Stimulated activated CD4-positive, alpha-beta T cell treated with anti-CD3 and anti-CD28 coated beads, Interleukin-15, amount 100 ng/mL, for 24 hours (primary cell): ENCODE results near the gene BDKRB2.

ENCODE experiments used
- DNase-seq: peaks from one replicate; pipeline ENCODE4 v3.0.0-alpha.2; 2020

Gene BDKRB2

GRCh38 chr14:96201965-96202364, 2.7 kb upstream of the BDKRB2 start:
- no peak for DNase-seq

DNA sequence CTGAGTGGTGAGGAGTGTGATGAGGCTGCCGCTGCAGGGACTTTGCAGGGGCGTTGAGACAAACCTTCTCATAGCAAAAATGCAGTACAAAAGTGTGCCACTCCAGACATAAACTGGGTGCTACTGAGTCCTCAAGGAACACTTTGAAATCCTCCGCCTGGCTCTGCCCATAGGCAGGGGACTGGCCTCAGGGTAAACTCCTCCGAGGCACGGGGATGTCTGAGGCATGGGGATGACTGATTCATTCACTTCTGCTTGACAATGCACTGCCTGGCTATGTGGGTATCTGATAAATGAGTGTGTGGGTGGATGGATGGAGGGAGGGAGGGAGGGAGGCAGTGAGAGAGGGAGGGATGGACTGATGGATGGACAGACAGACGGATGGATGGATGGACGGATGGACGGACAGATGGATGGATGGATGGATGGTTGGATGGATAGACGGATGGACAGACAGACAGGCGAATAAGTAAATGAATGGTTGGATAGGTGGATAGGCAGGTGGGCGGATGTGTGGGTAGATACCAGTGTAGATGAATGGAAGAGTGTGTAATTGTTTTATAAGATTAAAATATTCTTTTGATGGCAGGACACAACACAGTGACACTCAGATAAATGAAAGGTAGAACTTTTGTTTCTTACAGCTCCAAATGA, 2.1 kb upstream of the BDKRB2 start:
- no peak for DNase-seq

DNA sequence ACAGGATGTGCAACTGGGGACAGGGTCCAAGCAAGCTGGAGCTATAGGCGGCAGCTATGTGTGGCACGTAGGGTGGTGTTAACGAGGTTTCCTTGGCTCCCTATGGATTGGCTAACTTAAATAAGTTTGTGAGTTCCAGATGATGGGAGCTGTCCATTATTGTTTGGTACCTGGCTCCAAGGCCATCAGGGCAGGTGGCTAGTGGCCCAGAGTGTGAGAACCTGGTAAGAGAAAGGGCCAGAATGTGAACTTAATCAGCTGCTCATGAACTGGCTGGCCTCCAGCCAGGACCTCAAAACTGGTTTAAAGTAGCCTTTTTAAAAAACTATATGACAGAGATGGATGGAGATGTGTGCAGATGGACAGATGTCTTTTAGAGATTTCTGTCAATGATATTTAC, 1.5 kb upstream of the BDKRB2 start:
- no peak for DNase-seq

DNA sequence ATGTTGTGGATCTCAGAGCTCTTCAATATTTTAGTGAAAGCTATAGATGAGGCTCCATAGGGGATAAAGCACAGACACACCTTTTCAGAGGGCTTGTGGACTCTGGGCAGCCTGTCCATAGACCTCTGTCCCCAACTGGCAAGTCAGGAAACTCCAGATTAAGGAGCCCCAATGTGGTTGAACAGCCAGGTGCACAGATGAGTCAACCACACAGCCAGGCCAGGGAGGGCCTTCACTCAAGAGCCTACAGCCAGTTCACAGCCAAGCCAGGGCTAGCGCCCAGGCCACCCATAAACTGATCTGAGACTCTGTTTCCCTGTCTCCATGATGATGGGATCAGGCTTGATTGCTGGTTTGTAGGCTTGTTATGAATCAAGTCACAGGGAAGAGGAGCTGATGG, 1.0 kb upstream of the BDKRB2 start:
- no peak for DNase-seq

GRCh38 chr14:96205059-96205977, 679 bp downstream of the BDKRB2 start:
- no peak for DNase-seq

GRCh38 chr14:96205978-96206360, 1.3 kb downstream of the BDKRB2 start:
- no peak for DNase-seq

- DNase-seq = no peak
Measured at GRCh38 chr14:96206461-96206860, 1.8 kb downstream of the BDKRB2 start.

- DNase-seq = no peak
Measured at GRCh38 chr14:96207686-96208085, 3.0 kb downstream of the BDKRB2 start.

GRCh38 chr14:96208739-96209138, 4.1 kb downstream of the BDKRB2 start:
- no peak for DNase-seq

- DNase-seq = no peak
Measured at GRCh38 chr14:96212140-96212539, 7.5 kb downstream of the BDKRB2 start.

DNA sequence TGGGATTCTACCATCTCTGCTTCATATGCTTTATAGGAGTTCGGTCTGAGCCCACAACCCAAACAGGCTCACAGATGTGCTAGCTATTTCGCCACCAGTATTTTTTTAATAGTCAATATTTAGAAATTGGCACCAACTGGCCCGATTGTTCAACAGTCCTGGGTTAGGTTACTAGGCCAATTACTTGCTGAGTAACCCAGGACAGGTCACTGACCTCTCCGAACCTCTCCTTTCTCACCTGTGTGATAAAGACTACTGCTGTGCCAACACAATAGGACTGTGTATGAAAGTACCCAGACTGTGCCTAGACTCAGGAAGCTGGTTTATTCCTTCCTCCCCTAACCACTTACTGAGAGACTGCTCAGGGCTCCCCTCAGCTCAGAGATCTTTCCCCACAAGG, 8.3 kb downstream of the BDKRB2 start:
- no peak for DNase-seq

DNA sequence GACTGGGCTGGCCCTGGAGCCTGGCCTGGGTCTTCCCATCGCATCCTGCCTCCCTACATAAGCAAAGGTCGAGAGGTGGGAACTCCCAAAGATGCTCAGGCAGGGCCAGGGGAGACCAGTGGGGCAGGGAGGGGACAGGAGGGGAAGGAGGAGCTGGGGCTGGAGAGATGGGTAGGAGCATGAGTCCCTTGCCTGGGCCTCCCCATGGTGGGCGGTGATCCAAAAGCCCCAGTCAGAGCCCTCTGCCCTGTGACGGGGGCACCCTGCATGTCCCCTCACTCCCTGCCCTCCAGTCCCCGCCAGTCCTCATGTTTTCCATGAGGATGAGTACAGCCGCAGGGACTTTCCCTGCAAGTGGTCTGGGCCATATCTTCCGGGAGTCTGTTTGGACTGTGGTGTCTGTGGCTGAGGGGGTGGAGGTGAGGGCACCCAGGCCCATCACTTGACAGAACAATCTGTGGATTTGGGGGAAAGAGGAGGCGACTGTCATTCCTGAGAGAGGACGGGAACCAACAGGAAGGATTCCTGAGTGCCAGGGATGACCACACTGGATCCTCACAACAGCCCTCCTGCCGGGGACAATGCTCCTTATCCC, 9.3 kb downstream of the BDKRB2 start:
- no peak for DNase-seq

GRCh38 chr14:96214793-96215192, 10.2 kb downstream of the BDKRB2 start:
- DNase-seq = no peak

DNA sequence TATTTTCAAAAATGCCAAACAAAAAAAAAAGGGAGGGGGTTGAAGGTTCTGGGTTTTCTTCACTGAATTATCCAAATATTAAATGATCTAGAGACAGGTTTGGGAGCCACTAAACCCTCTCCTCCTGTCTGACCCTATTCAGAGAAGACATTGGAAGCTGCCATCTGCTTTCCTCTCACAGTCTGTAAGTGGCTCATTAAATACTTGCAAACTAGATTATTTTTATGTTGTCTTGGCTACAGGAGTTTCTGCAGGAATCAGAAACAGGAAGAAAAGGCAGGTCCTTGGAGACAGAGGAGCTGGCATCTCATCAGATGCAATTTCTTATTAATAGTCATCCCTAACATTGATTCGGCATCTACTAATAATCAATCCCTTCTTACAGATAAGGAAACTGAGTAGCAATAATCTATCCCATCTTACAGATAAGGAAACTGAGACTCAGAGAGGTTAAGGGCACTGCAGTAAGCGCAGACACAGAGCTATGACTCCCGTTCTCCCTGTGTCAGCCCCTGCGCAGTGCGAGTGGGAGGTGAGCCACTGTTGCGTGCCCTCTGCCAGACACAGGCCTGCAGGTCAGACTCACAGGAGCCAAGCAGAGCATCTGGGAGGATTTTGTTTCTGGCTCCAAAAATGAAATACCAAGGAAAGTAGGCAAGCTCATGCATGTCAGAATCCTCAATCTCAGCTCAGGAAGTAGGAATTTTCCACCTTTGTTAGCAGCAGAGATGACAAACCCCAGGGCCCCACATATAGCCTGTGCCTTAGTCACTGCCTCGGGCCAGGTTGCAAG, 11.0 kb downstream of the BDKRB2 start:
- DNase-seq = no peak

- DNase-seq = no peak
Measured at GRCh38 chr14:96216627-96217026, 12.0 kb downstream of the BDKRB2 start.

DNA sequence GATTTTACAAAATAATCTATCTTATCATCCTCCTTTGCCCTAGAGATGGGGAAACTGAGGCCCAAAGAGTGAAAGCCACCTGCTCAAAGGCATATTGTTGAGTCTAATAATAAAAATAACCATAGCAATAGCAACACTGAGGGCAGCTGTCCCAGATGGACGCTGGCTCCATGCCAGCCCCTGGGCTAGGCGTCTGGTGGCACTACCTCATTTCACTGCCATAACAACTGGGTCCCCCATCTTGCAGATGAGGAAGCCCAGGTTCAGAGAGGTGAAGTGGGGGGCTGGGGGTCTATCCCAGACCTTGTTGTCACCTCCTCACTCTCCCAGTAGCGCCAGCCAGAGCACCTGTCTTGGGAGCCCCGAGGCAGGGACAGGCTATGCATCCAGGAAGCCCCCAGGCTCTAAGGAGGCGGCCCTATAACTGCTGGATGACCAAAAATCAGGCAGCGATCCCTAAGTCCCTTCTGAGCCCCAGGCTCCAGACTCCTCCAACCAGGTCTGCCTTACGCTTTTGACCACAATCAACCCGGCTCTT, 12.8 kb downstream of the BDKRB2 start:
- no peak for DNase-seq

GRCh38 chr14:96221109-96221650, 16.5 kb downstream of the BDKRB2 start:
- DNase-seq = no peak

GRCh38 chr14:96221841-96222240, 17.2 kb downstream of the BDKRB2 start:
- DNase-seq = no peak

DNA sequence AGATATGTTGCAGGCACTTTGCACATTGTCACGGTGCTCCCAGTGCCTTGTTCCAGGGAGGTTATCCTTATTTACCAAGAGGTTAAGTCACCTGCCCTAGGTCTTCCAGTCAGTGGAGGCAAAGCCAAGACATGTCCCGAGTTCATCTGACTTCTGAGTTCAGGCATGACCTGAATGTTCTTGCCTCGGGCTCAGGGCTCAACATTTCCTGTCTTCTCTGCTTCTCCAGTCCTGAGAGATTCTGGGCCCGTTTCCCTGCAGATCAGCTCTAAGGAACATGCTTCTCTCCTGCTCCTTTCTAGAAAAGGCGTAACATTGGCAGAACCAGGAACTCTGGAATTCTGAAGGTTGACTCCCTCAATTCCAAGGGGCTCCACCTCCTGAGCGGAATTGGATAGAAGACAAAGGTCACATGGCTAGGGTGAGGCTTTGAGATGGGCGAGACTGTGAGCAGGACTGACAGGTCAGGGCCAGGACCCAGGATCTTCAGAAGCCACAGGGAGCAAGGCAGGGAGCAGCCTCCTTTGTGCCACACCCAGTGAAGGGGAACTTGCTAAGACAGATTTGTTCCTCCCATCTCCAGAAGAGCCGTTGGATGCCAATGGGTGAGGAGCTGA, 19.9 kb downstream of the BDKRB2 start:
- no peak for DNase-seq

DNA sequence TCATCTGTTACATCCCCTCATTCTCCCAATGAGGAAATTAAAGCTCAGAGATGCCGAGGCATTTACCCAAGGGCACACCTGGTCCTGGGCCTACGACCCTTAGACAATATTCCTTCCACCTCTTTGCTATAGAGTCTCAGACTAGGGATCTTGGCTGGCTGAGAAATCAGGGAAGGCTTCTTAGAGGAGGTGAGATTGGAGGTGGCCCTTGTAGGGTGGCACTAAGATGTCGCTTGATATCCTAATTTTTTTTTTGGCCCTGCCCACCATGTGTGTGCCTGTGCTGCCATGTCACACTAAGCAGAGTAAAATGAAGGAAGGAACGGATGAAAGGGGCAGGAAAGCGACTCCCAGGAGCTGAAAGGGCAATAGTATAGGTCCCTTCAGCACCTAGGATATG, 20.6 kb downstream of the BDKRB2 start:
- DNase-seq = no peak

- no peak for DNase-seq
Measured at GRCh38 chr14:96225745-96226151, 21.1 kb downstream of the BDKRB2 start.

- DNase-seq = no peak
Measured at GRCh38 chr14:96227428-96227827, 22.8 kb downstream of the BDKRB2 start.
